H9 (cell line): ENCODE data around the gene ESRP2. TPM values are rescaled to one million over a fixed set of nuclear protein-coding genes. Genes with fewer than 3 reads are reported as not detected.

Experiments used
- DNase-seq: peaks from one replicate; pipeline ENCODE4 v3.0.0-alpha.2; 2017
- H2AFZ ChIP-seq: one replicate; pipeline ENCODE4 v1.6.1; 2013; ENCODE audit warnings: mild to moderate bottlenecking, low read length, control low read depth, moderate library complexity
- H2AK5ac ChIP-seq: 2 replicates; pipeline ENCODE4 v1.6.1; 2013; ENCODE audit warnings: low read length, control low read depth, mixed read lengths; ENCODE audit not compliant: insufficient read length
- H2BK120ac ChIP-seq: one replicate; pipeline ENCODE4 v1.6.1; 2013; ENCODE audit warnings: low read depth, mild to moderate bottlenecking, low read length, control low read depth, inconsistent platforms; ENCODE audit not compliant: poor library complexity, severe bottlenecking
- H2BK12ac ChIP-seq: 2 replicates; pipeline ENCODE4 v1.6.1; 2013; ENCODE audit warnings: low read length, control low read depth, mixed read lengths, low read depth; ENCODE audit not compliant: insufficient read length
- H2BK15ac ChIP-seq: 2 replicates; pipeline ENCODE4 v1.6.1; 2013; ENCODE audit warnings: low read depth, low read length, control low read depth
- H2BK20ac ChIP-seq: one replicate; pipeline ENCODE4 v1.6.1; 2013; ENCODE audit warnings: low read depth, mild to moderate bottlenecking, low read length, control low read depth, inconsistent platforms; ENCODE audit not compliant: poor library complexity, severe bottlenecking
- H2BK5ac ChIP-seq: 2 replicates; pipeline ENCODE4 v1.6.1; 2013; ENCODE audit warnings: low read length, control low read depth, mixed read lengths; ENCODE audit not compliant: insufficient read length
- H3K14ac ChIP-seq: 2 replicates; pipeline ENCODE4 v1.6.1; 2013; ENCODE audit warnings: low read length, control low read depth; ENCODE audit not compliant: insufficient read depth
- H3K18ac ChIP-seq: 2 replicates; pipeline ENCODE4 v1.6.1; 2013; ENCODE audit warnings: low read depth, mild to moderate bottlenecking, mixed read lengths, low read length, control low read depth; ENCODE audit not compliant: insufficient read length
- H3K23ac ChIP-seq: 2 replicates; pipeline ENCODE4 v1.6.1; 2013; ENCODE audit warnings: low read length, control low read depth, mixed read lengths, low read depth; ENCODE audit not compliant: insufficient read length
- H3K23me2 ChIP-seq: 2 replicates; pipeline ENCODE4 v1.6.1; 2013; ENCODE audit warnings: low read depth, mild to moderate bottlenecking, mixed read lengths, low read length, control low read depth; ENCODE audit not compliant: insufficient read length, poor library complexity, severe bottlenecking
- H3K27ac ChIP-seq: 2 replicates; pipeline ENCODE4 v1.5.1; 2013; ENCODE audit warnings: low read length, control low read depth, mixed read lengths, low read depth; ENCODE audit not compliant: insufficient read length
- H3K27me3 ChIP-seq: 2 replicates; pipeline ENCODE4 v1.6.1; 2013; ENCODE audit warnings: low read length, control low read depth, inconsistent platforms; ENCODE audit not compliant: insufficient read depth
- H3K4ac ChIP-seq: 2 replicates; pipeline ENCODE4 v1.6.1; 2013; ENCODE audit warnings: low read depth, mild to moderate bottlenecking, control low read depth, inconsistent platforms, low read length, moderate library complexity
- H3K4me1 ChIP-seq: 2 replicates; pipeline ENCODE4 v1.6.1; 2013; ENCODE audit warnings: low read length, control low read depth, inconsistent platforms; ENCODE audit not compliant: insufficient read depth
- H3K4me2 ChIP-seq: 2 replicates; pipeline ENCODE4 v1.6.1; 2013; ENCODE audit warnings: low read length, control low read depth, mixed read lengths; ENCODE audit not compliant: insufficient read length, insufficient read depth
- H3K56ac ChIP-seq: 2 replicates; pipeline ENCODE4 v1.6.1; 2013; ENCODE audit warnings: low read depth, mild to moderate bottlenecking, mixed read lengths, low read length, control low read depth; ENCODE audit not compliant: insufficient read length
- H3K79me1 ChIP-seq: 2 replicates; pipeline ENCODE4 v1.6.1; 2013; ENCODE audit warnings: low read depth, mild to moderate bottlenecking, moderate library complexity, low read length, control low read depth, inconsistent platforms; ENCODE audit not compliant: insufficient read depth, poor library complexity, severe bottlenecking
- H3K79me2 ChIP-seq: 2 replicates; pipeline ENCODE4 v1.6.1; 2013; ENCODE audit warnings: low read length, control low read depth, inconsistent platforms; ENCODE audit not compliant: insufficient read depth
- H3K9ac ChIP-seq: 2 replicates; pipeline ENCODE4 v1.6.1; 2013; ENCODE audit warnings: low read length, control low read depth, mixed read lengths; ENCODE audit not compliant: insufficient read length; ENCODE audit errors: extremely low read depth
- H3K9me3 ChIP-seq: one replicate; pipeline ENCODE4 v1.6.1; 2013; ENCODE audit warnings: low read depth, low read length, inconsistent platforms; ENCODE audit not compliant: control insufficient read depth
- H3T11ph ChIP-seq: one replicate; pipeline ENCODE4 v1.6.1; 2013; ENCODE audit warnings: mild to moderate bottlenecking, low read length, control low read depth, inconsistent platforms
- H4K20me1 ChIP-seq: one replicate; pipeline ENCODE4 v1.6.1; 2013; ENCODE audit not compliant: control insufficient read depth, insufficient read length, insufficient read depth
- H4K5ac ChIP-seq: 2 replicates; pipeline ENCODE4 v1.6.1; 2013; ENCODE audit warnings: low read depth, mild to moderate bottlenecking, mixed read lengths, low read length, control low read depth; ENCODE audit not compliant: insufficient read length
- H4K8ac ChIP-seq: replicated peaks from 2 replicates; pipeline ENCODE4 v1.6.1; 2013; ENCODE audit warnings: low read length, control low read depth, mixed read lengths, low read depth; ENCODE audit not compliant: insufficient read length
- H4K91ac ChIP-seq: 2 replicates; pipeline ENCODE4 v1.6.1; 2013; ENCODE audit warnings: low read depth, mild to moderate bottlenecking, moderate library complexity, mixed read lengths, low read length, control low read depth; ENCODE audit not compliant: insufficient read length
- H3K27ac Mint-ChIP-seq, 3 experiments: 2 replicates in 2 of 3; 3 replicates in 1 of 3; pipeline ENCODE4 v1.8.0; 2020 to 2021; ENCODE audit warnings: mixed read lengths in 3 of 3, mild to moderate bottlenecking in 1 of 3, moderate library complexity in 1 of 3
- H3K27me3 Mint-ChIP-seq: 2 replicates; pipeline ENCODE4 v1.8.0; 2021; ENCODE audit warnings: low read depth, mild to moderate bottlenecking, moderate library complexity, mixed read lengths
- H3K36me3 Mint-ChIP-seq, 3 experiments: 2 replicates in 2 of 3; 3 replicates in 1 of 3; pipeline ENCODE4 v1.8.0; 2020 to 2021; ENCODE audit warnings: low read depth in 3 of 3, mixed read lengths in 3 of 3; ENCODE audit not compliant: insufficient read depth in 1 of 3
- H3K4me1 Mint-ChIP-seq, 2 experiments: 2 replicates each; pipeline ENCODE4 v1.8.0; 2020; ENCODE audit warnings: mixed read lengths in 2 of 2
- H3K4me3 Mint-ChIP-seq, 2 experiments: 2 replicates in 1 of 2; 3 replicates in 1 of 2; pipeline ENCODE4 v1.8.0; 2020 to 2021; ENCODE audit warnings: mild to moderate bottlenecking in 2 of 2, mixed read lengths in 2 of 2, moderate library complexity in 1 of 2
- H3K9me3 Mint-ChIP-seq, 2 experiments: 2 replicates in 1 of 2; 3 replicates in 1 of 2; pipeline ENCODE4 v1.8.0; 2020; ENCODE audit warnings: mild to moderate bottlenecking in 2 of 2, mixed read lengths in 2 of 2, moderate library complexity in 1 of 2
- CTCF ChIP-seq: fragments of 200-600 bp; sonication (generic); conservative IDR thresholded peaks from 3 replicates; pipeline ENCODE4 v1.8.0; 2021; ENCODE audit warnings: antibody characterized with exemption, mild to moderate bottlenecking
- WGBS: extraction: QIAGEN DNeasy Blood & Tissue Kit; methylation state at CpG from one replicate; pipeline ENCODE4 v1.1.7; 2013; ENCODE audit warnings: missing lambda C conversion rate, low lambda C conversion rate, mixed read lengths; ENCODE audit not compliant: insufficient read length; ENCODE audit errors: extremely low coverage; 5-methylcytosine and 5-hydroxymethylcytosine counted together
- total RNA-seq: library from RNA; stranded (reverse); gene quantifications from 2 replicates; pipeline ENCODE4 v1.2.1, GENCODE V29; 2021

Gene ESRP2
- total RNA-seq, 1 experiment from 2014 or later, result 59.5 TPM

GRCh38 chr16:68265078-68265920 is 29.4 kb upstream of the ESRP2 start:
- Histone ChIP-seq H3K79me2 (peaks cover 1% of the 10 kb centered on the region; the same call in 1 of the 2 replicates), H2AK5ac (no peak overlapping the region), H4K8ac (no peak overlapping the region)

More at GRCh38 chr16:68265078-68265920, 29.4 kb upstream of the ESRP2 start:
- Histone ChIP-seq H2BK15ac (no peak overlapping the region), H4K5ac (no peak overlapping the region), H3K79me1 (no peaks in the 10 kb centered on the region), H4K91ac (no peak overlapping the region), H3K27ac (no peak overlapping the region), H3K4me1 (peaks cover 6% of the 10 kb centered on the region; the same call in 1 of the 2 replicates), H3K14ac (no peak overlapping the region), H4K20me1 (no peaks in the 10 kb centered on the region), H3K18ac (no peak overlapping the region), H3K9me3 (no peaks in the 10 kb centered on the region), H2AFZ (no peak overlapping the region), H3K23me2 (peaks cover 8% of the 10 kb centered on the region), H3K9ac (peak overlapping the region; percentile 41), H3K56ac (no peak overlapping the region), H2BK5ac (no peak overlapping the region), H2BK20ac (no peak overlapping the region), H3K4ac (no peak overlapping the region), H3K27me3 (no peaks in the 10 kb centered on the region), H2BK120ac (no peak overlapping the region), H3K23ac (no peak overlapping the region), H2BK12ac (no peak overlapping the region), H3T11ph (no peak overlapping the region), H3K4me2 (peak overlapping the region; percentile 84)
- Mint-ChIP-seq H3K27ac (peak overlapping the region in 2 of 3 experiments; percentile 37 to 73; a peak in 4 of 7 replicates), H3K4me1 (peaks cover 26 to 31% of the 10 kb centered on the region in 2 experiments), H3K9me3 (no peaks in the 10 kb centered on the region), H3K36me3 (peaks cover 0 to 2% (median 0%) of the 10 kb centered on the region in 3 experiments; a peak in 3 of 7 replicates), H3K27me3 (peaks cover 12% of the 10 kb centered on the region), H3K4me3 (peak overlapping the region; percentile 87 to 99)
- WGBS, result no CpG with 5 or more reads among the region's 23 CpGs
- DNase-seq, result no peak
- TF ChIP-seq CTCF, result no peak
